ENCODE data around the gene COL27A1.

Gene COL27A1

DNA sequence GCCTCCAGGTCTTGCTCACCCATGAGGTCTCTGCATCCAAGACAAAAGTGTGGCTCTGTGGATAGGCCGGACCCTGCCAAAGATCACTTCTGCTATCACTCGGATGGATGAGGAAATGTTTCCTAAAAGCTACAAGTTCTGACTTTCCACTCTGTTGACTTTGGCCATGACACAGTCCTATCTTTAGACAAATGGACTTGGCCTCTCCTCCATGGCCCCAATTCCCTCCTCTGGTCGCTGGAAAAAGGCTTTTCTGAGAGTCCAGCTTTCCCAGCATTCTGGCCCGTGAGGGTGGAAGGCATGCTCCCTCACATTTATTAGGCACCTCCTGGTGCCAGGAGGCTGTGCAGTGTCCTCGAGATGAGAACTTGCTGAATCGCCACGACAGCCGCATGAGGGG lies 83.1 kb downstream of the COL27A1 start (continued):
- no peak for TF ChIP-seq ZNF76 (tag by site-specific recombination; IDR thresholded peaks at IDR 0.05; ENCODE audit: borderline replicate concordance, low read depth)
- TF ChIP-seq WT1 (tag by site-specific recombination; IDR thresholded peaks at IDR 0.05): no peak
- TF ChIP-seq ZNF404 (tag by site-specific recombination; IDR thresholded peaks at IDR 0.05): no peak
- TF ChIP-seq HOXC10 (CRISPR knock-in tag; IDR thresholded peaks at IDR 0.05): no peak
- TF ChIP-seq ZNF530 (tag by site-specific recombination; IDR thresholded peaks at IDR 0.05; ENCODE audit: low read depth): no peak
- no peak for TF ChIP-seq ZNF747 (tag by site-specific recombination; IDR thresholded peaks at IDR 0.05)
- no peak for TF ChIP-seq ZNF555 (tag by site-specific recombination; conservative IDR thresholded peaks at IDR 0.05)
- TF ChIP-seq BCL11B (tag by site-specific recombination; IDR thresholded peaks at IDR 0.05; ENCODE audit: low read depth): no peak
- TF ChIP-seq, protein P1, sequence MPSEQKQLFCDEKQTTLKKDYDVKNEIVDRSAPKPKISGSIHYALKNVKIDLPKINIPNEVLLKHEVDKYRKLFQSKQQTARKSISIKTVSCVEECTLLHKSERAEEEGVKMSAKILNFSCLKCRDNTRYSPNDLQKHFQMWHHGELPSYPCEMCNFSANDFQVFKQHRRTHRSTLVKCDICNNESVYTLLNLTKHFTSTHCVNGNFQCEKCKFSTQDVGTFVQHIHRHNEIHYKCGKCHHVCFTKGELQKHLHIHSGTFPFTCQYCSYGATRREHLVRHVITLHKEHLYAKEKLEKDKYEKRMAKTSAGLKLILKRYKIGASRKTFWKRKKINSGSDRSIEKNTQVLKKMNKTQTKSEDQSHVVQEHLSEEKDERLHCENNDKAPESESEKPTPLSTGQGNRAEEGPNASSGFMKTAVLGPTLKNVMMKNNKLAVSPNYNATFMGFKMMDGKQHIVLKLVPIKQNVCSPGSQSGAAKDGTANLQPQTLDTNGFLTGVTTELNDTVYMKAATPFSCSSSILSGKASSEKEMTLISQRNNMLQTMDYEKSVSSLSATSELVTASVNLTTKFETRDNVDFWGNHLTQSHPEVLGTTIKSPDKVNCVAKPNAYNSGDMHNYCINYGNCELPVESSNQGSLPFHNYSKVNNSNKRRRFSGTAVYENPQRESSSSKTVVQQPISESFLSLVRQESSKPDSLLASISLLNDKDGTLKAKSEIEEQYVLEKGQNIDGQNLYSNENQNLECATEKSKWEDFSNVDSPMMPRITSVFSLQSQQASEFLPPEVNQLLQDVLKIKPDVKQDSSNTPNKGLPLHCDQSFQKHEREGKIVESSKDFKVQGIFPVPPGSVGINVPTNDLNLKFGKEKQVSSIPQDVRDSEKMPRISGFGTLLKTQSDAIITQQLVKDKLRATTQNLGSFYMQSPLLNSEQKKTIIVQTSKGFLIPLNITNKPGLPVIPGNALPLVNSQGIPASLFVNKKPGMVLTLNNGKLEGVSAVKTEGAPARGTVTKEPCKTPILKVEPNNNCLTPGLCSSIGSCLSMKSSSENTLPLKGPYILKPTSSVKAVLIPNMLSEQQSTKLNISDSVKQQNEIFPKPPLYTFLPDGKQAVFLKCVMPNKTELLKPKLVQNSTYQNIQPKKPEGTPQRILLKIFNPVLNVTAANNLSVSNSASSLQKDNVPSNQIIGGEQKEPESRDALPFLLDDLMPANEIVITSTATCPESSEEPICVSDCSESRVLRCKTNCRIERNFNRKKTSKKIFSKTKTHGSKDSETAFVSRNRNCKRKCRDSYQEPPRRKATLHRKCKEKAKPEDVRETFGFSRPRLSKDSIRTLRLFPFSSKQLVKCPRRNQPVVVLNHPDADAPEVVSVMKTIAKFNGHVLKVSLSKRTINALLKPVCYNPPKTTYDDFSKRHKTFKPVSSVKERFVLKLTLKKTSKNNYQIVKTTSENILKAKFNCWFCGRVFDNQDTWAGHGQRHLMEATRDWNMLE (tag by site-specific recombination; conservative IDR thresholded peaks at IDR 0.05; ENCODE audit: low read depth): no peak
- TF ChIP-seq ZBTB48 (tag by site-specific recombination; IDR thresholded peaks at IDR 0.05): no peak
- no peak for TF ChIP-seq TRIM28 (IDR thresholded peaks at IDR 0.05; ENCODE audit: borderline replicate concordance, low read length)

DNA sequence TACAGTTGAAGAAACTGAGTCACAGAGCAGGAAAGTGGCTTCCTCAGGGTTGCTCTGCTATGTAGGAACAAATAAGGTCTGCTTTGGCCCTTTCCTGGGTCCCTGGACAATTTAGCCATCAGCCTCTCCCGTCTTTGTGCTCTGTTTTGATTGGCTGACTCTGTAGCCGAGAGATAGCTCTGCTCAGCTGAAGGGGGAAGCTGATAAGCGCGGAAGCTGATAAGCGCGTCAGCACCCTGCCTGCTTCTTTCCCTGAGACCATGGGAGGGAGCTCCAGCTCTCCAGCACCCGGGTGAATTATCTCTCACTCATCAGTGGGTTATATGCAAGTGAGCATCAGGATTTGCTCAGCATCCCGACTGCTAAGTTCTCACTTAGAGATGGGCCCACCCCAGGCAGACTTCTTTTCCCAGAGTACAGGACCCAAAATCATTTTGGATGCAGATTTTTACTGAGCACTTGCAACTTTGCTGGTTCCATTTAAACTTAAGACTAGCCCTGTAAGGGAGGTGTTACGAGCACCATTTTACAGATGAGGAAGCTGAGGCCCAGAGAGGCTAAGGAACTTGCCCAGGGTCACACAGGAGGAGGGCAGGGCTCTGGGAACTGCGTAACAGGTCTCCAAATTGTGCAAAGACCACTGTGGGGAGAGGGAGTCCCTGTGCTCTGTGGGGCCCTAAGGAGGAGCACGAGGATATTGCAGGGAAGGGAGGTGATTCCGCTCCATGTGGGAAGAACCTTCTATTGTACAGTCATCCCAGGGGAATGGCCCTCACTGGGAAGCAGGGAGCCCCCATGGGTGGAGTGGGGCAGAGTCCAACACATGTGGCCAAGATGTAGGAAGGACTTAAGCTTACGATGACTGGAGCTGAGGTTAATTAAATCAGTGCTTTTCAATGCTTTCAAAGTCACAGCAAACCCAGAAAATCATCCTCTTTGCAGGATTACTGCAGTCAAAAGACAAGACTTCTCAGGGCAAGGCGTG lies 83.8 kb downstream of the COL27A1 start:
- no peaks in the 10 kb centered on the region for H3K4me1 ChIP-seq (ENCODE audit: control insufficient read depth, insufficient read depth, low read length)
- H3K36me3 ChIP-seq (ENCODE audit: control insufficient read depth in 2 of 2, insufficient read depth in 1 of 2, low read length in 2 of 2): no peaks in the 10 kb centered on the region
- POLR2A ChIA-PET: no interaction called here
- H3K27ac ChIP-seq (ENCODE audit: extremely low read depth, low read depth, low read length): no peak overlapping the region
- CTCF ChIA-PET: interaction anchor here (0.5 to 1.9 kb wide), 5 partner anchors 10 to 785 kb away, joined by 3 to 14 read pairs (median 3); no protein-coding TSS in a partner anchor
- no peak overlapping the region for H3K4me3 ChIP-seq (ENCODE audit: low read depth, low read length)
- no peaks in the 10 kb centered on the region for H3K9me3 ChIP-seq (ENCODE audit: control insufficient read depth, insufficient read depth, low read depth, low read length)
- TF ChIP-seq ZNF473 (tag by site-specific recombination; IDR thresholded peaks at IDR 0.05): no peak
- no peak for TF ChIP-seq ZFP37 (tag by site-specific recombination; IDR thresholded peaks at IDR 0.05)
- no peak for TF ChIP-seq GFI1B (tag by site-specific recombination; IDR thresholded peaks at IDR 0.05)
- no peak for TF ChIP-seq ZNF23 (tag by site-specific recombination; IDR thresholded peaks at IDR 0.05; ENCODE audit: borderline replicate concordance)
- TF ChIP-seq, protein P2, sequence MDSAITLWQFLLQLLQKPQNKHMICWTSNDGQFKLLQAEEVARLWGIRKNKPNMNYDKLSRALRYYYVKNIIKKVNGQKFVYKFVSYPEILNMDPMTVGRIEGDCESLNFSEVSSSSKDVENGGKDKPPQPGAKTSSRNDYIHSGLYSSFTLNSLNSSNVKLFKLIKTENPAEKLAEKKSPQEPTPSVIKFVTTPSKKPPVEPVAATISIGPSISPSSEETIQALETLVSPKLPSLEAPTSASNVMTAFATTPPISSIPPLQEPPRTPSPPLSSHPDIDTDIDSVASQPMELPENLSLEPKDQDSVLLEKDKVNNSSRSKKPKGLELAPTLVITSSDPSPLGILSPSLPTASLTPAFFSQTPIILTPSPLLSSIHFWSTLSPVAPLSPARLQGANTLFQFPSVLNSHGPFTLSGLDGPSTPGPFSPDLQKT (IDR thresholded peaks at IDR 0.05; ENCODE audit: borderline replicate concordance, low read depth, low read length): no peak
- TF ChIP-seq, protein P3, sequence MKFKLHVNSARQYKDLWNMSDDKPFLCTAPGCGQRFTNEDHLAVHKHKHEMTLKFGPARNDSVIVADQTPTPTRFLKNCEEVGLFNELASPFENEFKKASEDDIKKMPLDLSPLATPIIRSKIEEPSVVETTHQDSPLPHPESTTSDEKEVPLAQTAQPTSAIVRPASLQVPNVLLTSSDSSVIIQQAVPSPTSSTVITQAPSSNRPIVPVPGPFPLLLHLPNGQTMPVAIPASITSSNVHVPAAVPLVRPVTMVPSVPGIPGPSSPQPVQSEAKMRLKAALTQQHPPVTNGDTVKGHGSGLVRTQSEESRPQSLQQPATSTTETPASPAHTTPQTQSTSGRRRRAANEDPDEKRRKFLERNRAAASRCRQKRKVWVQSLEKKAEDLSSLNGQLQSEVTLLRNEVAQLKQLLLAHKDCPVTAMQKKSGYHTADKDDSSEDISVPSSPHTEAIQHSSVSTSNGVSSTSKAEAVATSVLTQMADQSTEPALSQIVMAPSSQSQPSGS (tag by site-specific recombination; IDR thresholded peaks at IDR 0.05; ENCODE audit: low read depth): no peak
- no peak for TF ChIP-seq IKZF3 (tag by site-specific recombination; IDR thresholded peaks at IDR 0.05)
- no peak for TF ChIP-seq ZNF302 (tag by site-specific recombination; IDR thresholded peaks at IDR 0.05; ENCODE audit: low read depth)
- TF ChIP-seq, protein P4, sequence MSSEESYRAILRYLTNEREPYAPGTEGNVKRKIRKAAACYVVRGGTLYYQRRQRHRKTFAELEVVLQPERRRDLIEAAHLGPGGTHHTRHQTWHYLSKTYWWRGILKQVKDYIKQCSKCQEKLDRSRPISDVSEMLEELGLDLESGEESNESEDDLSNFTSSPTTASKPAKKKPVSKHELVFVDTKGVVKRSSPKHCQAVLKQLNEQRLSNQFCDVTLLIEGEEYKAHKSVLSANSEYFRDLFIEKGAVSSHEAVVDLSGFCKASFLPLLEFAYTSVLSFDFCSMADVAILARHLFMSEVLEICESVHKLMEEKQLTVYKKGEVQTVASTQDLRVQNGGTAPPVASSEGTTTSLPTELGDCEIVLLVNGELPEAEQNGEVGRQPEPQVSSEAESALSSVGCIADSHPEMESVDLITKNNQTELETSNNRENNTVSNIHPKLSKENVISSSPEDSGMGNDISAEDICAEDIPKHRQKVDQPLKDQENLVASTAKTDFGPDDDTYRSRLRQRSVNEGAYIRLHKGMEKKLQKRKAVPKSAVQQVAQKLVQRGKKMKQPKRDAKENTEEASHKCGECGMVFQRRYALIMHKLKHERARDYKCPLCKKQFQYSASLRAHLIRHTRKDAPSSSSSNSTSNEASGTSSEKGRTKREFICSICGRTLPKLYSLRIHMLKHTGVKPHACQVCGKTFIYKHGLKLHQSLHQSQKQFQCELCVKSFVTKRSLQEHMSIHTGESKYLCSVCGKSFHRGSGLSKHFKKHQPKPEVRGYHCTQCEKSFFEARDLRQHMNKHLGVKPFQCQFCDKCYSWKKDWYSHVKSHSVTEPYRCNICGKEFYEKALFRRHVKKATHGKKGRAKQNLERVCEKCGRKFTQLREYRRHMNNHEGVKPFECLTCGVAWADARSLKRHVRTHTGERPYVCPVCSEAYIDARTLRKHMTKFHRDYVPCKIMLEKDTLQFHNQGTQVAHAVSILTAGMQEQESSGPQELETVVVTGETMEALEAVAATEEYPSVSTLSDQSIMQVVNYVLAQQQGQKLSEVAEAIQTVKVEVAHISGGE (tag by site-specific recombination; conservative IDR thresholded peaks at IDR 0.05; ENCODE audit: low read depth): no peak
- no peak for TF ChIP-seq ZNF416 (tag by site-specific recombination; IDR thresholded peaks at IDR 0.05)
- TF ChIP-seq, protein P5, sequence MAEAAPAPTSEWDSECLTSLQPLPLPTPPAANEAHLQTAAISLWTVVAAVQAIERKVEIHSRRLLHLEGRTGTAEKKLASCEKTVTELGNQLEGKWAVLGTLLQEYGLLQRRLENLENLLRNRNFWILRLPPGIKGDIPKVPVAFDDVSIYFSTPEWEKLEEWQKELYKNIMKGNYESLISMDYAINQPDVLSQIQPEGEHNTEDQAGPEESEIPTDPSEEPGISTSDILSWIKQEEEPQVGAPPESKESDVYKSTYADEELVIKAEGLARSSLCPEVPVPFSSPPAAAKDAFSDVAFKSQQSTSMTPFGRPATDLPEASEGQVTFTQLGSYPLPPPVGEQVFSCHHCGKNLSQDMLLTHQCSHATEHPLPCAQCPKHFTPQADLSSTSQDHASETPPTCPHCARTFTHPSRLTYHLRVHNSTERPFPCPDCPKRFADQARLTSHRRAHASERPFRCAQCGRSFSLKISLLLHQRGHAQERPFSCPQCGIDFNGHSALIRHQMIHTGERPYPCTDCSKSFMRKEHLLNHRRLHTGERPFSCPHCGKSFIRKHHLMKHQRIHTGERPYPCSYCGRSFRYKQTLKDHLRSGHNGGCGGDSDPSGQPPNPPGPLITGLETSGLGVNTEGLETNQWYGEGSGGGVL (tag by site-specific recombination; IDR thresholded peaks at IDR 0.05): no peak
- no peak for TF ChIP-seq ZEB2 (tag by site-specific recombination; IDR thresholded peaks at IDR 0.05)

All from HEK293 (cell line).